ENCODE results near the gene TAGAP. TPM values are rescaled to one million over a fixed set of nuclear protein-coding genes. Genes with fewer than 3 reads are reported as not detected.

TAGAP gene
- total and polyA plus RNA-seq, 9 of the 15 experiments (the other 6 are each of a cell fraction or from before 2014, with no cell fraction given) = 0.07 TPM; not detected in 8

- Histone ChIP-seq H3K4me3 (no peak overlapping the region), H3K27ac (ENCODE audit: extremely low read depth, low read depth, low read length) (no peak overlapping the region), H3K9me3 (replicated peaks; ENCODE audit: control insufficient read depth, insufficient read depth, low read depth, low read length) (no peaks in the 10 kb centered on the region), H3K79me2 (ENCODE audit: control insufficient read depth, insufficient read depth, low read length) (no peaks in the 10 kb centered on the region), H3K4me1 (replicated peaks in 1 of 2; ENCODE audit: control insufficient read depth in 2 of 2, insufficient read depth in 2 of 2, low read length in 2 of 2) (peaks cover 0 to 4% of the 10 kb centered on the region in 2 experiments; a peak in 1 of 5 replicates), H2AFZ (ENCODE audit: low read depth, low read length) (no peak overlapping the region), H3K36me3 (ENCODE audit: control insufficient read depth, insufficient read depth, low read length) (no peaks in the 10 kb centered on the region), H3K9ac (ENCODE audit: insufficient read depth in 1 of 2, low read depth in 2 of 2, low read length in 2 of 2) (no peak overlapping the region), H4K20me1 (replicated peaks; ENCODE audit: control insufficient read depth, insufficient read depth, low read length) (no peaks in the 10 kb centered on the region), H3K9me1 (ENCODE audit: control insufficient read depth, insufficient read depth, low read length) (no peaks in the 10 kb centered on the region), H3K4me2 (ENCODE audit: insufficient read depth, low read length) (no peak overlapping the region), H3K27me3 (ENCODE audit: control insufficient read depth in 2 of 2, insufficient read depth in 2 of 2, low read length in 2 of 2) (peaks cover 47 to 64% of the 10 kb centered on the region in 2 experiments)
- CTCF ChIA-PET (ENCODE audit: low intra/inter-chr PET ratio) = no interaction called here
- no peak for TF ChIP-seq CEBPG (CRISPR knock-in tag; IDR thresholded peaks at IDR 0.05)
- TF ChIP-seq CEBPG (tag; conservative IDR thresholded peaks at IDR 0.05 in 1 of 2, IDR thresholded peaks at IDR 0.05 in 1 of 2) = no peak
- TF ChIP-seq NFXL1 (CRISPR knock-in tag; IDR thresholded peaks at IDR 0.05) = no peak
- no peak for TF ChIP-seq BCOR (IDR thresholded peaks at IDR 0.05)
- no peak for TF ChIP-seq ZBTB7A (IDR thresholded peaks at IDR 0.05; ENCODE audit: borderline replicate concordance, control insufficient read depth, low read depth, low read length)
- no peak for TF ChIP-seq PHTF2 (CRISPR knock-in tag; IDR thresholded peaks at IDR 0.05)
- TF ChIP-seq, protein P1, sequence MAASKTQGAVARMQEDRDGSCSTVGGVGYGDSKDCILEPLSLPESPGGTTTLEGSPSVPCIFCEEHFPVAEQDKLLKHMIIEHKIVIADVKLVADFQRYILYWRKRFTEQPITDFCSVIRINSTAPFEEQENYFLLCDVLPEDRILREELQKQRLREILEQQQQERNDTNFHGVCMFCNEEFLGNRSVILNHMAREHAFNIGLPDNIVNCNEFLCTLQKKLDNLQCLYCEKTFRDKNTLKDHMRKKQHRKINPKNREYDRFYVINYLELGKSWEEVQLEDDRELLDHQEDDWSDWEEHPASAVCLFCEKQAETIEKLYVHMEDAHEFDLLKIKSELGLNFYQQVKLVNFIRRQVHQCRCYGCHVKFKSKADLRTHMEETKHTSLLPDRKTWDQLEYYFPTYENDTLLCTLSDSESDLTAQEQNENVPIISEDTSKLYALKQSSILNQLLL (CRISPR knock-in tag; IDR thresholded peaks at IDR 0.05; ENCODE audit: borderline replicate concordance) = no peak
- no peak for TF ChIP-seq ZBTB1 (CRISPR knock-in tag; IDR thresholded peaks at IDR 0.05; ENCODE audit: borderline replicate concordance, low read depth)
- TF ChIP-seq HDAC2 (IDR thresholded peaks at IDR 0.05) = no peak
- TF ChIP-seq, protein P2, sequence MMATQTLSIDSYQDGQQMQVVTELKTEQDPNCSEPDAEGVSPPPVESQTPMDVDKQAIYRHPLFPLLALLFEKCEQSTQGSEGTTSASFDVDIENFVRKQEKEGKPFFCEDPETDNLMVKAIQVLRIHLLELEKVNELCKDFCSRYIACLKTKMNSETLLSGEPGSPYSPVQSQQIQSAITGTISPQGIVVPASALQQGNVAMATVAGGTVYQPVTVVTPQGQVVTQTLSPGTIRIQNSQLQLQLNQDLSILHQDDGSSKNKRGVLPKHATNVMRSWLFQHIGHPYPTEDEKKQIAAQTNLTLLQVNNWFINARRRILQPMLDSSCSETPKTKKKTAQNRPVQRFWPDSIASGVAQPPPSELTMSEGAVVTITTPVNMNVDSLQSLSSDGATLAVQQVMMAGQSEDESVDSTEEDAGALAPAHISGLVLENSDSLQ (IDR thresholded peaks at IDR 0.05) = no peak
- no peak for TF ChIP-seq GABPB2 (CRISPR knock-in tag; conservative IDR thresholded peaks at IDR 0.05)
- no peak for TF ChIP-seq CBX1 (IDR thresholded peaks at IDR 0.05; ENCODE audit: low read depth)
- no peak for TF ChIP-seq SMARCB1 (IDR thresholded peaks at IDR 0.05; ENCODE audit: insufficient read length, low read depth)
- no peak for TF ChIP-seq SLC30A9 (CRISPR knock-in tag; IDR thresholded peaks at IDR 0.05)
- TF ChIP-seq, protein P3, sequence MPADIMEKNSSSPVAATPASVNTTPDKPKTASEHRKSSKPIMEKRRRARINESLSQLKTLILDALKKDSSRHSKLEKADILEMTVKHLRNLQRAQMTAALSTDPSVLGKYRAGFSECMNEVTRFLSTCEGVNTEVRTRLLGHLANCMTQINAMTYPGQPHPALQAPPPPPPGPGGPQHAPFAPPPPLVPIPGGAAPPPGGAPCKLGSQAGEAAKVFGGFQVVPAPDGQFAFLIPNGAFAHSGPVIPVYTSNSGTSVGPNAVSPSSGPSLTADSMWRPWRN (IDR thresholded peaks at IDR 0.05; ENCODE audit: low read depth) = no peak
- POLR2A ChIA-PET = interaction anchor here (0.8 kb wide), 1 partner anchor 1315 kb away, joined by 3 read pairs; no protein-coding TSS in a partner anchor
- no peak for FAIRE-seq
- no peak for ATAC-seq
- intact Hi-C loops (cut with micrococcal nuclease) (no loop called here), in situ Hi-C loops (cut with MboI) (no loop called here)
- no peak for DNase-seq (ENCODE audit: extremely low read depth in 1 of 4, low spot score in 3 of 4)
- no TSS peak for BruUV-seq (replicated peaks)
- WGBS (ENCODE audit: insufficient coverage, low coverage, missing lambda C conversion rate) = 2% methylated on average over 5 of the region's 5 CpGs
Observed at GRCh38 chr6:159037756-159038290, 7.0 kb downstream of the TAGAP start.
